ENCODE data around the gene MEST.
"Not testable (repeated sequence)": the region's sequence is repeated elsewhere in the genome, so short reads cannot be mapped to it uniquely, and the experiment has no call there.

Gene MEST

DNA sequence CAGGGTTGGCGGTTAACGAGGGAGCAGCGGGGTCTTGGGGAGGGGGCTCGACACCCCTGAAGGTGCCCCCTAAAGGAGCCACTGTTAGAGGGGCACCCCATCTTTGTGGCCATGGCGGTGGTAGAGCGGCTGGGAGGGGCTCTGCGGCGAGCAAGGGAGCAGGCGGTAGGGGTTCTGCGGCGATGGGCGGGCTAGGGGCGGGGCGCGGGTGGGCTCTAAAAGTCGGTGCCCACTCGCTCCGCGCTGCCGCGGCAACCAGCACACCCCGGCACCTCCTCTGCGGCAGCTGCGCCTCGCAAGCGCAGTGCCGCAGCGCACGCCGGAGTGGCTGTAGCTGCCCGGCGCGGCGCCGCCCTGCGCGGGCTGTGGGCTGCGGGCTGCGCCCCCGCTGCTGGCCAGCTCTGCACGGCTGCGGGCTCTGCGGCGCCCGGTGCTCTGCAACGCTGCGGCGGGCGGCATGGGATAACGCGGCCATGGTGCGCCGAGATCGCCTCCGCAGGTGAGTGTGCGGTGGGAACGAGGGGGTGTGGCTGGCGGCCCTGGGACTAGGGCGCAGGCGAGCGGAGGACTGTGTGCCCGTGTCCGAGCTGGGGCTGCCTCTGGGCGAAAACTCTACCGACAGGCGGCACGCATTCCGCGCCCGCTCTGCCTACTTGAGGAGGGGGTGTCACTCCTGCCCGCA is at the start of gene MEST:
TSS of gene MEST (plus strand) at position 245 of the 682 bp plus-strand sequence. CDS start at position 474, 229 bp downstream.
- Histone ChIP-seq H3K4me3 (peak within 1 kb of the TSS in 6 of 7 experiments; percentile 14 to 42 (median 27)), H3K27ac (no peak within 1 kb of the TSS)

- Histone ChIP-seq H3K27ac (no peak overlapping the region), H3K4me3 (no peak overlapping the region)
Observed at GRCh38 chr7:130442601-130443000, 49.3 kb upstream of the MEST start.

GRCh38 chr7:130444234-130444633 is 47.7 kb upstream of the MEST start:
- Histone ChIP-seq H3K27ac (no peak overlapping the region), H3K4me3 (no peak overlapping the region)

DNA sequence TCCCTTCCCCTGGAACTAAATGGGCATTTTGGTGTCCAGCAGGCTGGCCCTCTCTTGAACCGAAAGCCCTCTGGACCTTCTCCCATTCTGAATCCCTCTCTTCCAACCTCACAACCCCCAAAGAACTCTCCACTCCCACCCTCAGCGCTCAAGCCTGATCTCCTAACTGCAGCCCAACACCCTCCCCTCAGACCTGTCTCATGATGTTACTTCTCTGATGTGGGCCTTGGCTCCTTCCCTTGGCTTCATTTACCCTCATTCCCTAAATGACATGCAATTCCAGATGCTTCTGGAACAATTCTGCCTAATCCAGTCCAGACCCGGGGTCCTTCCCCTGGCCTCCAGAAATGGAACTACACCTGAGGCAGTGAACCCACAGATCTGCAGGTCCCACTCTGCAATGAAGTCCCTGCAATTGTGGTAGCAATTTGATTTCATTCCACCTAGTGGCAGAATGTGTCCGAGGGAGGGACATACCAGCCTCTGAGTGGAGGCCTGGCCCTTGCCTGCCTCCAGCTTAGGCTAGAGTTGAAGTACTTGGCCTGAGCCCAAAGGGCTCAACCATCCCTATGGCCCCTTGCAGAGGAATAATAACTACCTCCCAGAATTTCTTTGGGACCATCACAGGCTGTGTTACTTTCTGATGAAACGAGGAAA is 47.0 kb upstream of the MEST start:
- Histone ChIP-seq H3K27ac (no peak overlapping the region), H3K4me3 (no peak overlapping the region)

- Histone ChIP-seq H3K4me3 (no peak overlapping the region), H3K27ac (no peak overlapping the region)
Observed at GRCh38 chr7:130446259-130446658, 45.6 kb upstream of the MEST start.

- not testable (repeated sequence) for H3K4me3 ChIP-seq
Observed at GRCh38 chr7:130451344-130451743, 40.5 kb upstream of the MEST start.

GRCh38 chr7:130452951-130453350 is 38.9 kb upstream of the MEST start:
- Histone ChIP-seq H3K4me3 (no peak overlapping the region), H3K27ac (no peak overlapping the region)

More at GRCh38 chr7:130451344-130451743, 40.5 kb upstream of the MEST start:
- H3K27ac ChIP-seq, result not testable (repeated sequence)

DNA sequence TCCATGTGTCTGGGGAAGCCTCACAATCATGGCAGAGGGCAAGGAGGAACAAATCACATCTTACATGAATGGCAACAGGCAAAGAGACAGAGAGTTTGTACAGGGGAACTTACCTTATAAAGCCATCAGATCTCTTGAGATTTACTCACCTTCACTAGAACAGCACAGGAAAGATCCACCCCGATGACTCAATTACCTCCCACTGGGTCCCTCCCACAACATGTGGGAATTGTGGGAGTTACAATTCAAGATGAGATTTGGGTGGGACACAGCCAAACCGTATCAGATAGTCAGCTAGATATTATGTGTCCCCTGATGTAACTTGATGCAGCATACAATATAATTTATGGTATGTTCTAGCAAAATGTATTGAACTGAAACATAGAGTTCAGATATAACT is 36.9 kb upstream of the MEST start:
- no peak overlapping the region for H3K27ac ChIP-seq

GRCh38 chr7:130458257-130458656 is 33.6 kb upstream of the MEST start:
- no peak overlapping the region for H3K4me3 ChIP-seq

More for the DNA sequence above, 36.9 kb upstream of the MEST start:
- H3K4me3 ChIP-seq, result no peak overlapping the region

DNA sequence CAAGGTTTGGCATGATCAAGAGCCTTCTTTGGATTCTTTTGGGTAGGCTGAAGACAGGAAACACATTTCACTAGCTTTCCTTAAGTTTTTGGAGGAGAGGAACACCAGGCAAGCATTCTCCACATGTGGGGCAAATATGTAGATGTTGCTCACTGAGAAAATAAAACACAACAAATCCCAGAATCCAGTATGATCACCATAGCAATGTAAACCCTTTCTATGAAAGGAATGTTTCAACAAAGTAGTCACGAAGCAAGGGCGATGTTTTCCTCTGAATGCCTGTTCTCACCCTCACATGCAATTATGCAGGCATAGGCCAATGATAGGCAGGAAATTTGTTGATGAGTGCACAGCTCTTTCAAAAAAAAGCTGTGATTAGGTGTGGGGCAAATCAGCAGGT is 30.6 kb upstream of the MEST start:
- H3K27ac ChIP-seq, result no peak overlapping the region
- no peak overlapping the region for H3K4me3 ChIP-seq

More at GRCh38 chr7:130458257-130458656, 33.6 kb upstream of the MEST start:
- no peak overlapping the region for H3K27ac ChIP-seq

DNA sequence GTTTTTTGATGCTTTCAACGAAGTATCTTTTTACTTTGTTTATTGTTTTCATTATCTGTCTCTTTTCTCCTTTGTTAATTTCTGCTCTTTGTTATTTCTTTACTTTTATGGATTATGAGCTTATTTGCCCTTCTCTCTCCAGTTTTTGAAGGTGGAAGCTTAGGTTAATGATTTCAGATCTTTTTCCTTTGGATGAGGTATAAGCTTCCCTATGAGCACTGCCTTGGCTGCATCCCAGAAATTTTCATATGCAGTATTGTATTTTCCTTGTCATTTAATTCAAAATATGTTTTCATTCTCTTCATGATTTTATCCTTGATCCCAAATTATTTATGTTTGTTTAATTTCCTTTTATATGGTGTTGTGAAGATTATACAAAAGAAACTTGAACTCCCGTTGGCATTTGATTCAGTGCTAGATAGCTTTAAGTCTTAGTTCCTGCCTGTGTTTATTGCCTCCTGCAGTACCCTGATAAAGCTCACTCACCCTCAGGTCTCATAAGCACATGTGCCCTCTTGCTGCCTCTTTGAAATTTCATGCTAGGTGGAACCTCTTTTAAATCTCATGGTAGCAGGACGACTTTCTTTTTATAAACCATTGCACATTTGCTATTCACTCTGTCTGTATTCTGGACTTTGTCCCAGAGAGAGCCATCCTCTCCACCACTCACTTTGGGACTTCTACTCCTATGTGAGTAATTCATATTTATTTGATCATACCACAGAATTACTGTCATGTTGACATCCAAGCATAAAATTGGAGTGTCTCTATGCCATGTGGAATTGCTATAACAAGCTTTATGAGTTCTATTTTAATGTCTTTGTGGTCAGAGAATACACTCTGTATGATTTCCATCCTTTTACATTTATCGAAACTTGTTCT is 28.1 kb upstream of the MEST start:
- H3K4me3 ChIP-seq, result no peak overlapping the region
- H3K27ac ChIP-seq, result no peak overlapping the region

GRCh38 chr7:130468612-130469011 is 23.3 kb upstream of the MEST start:
- no peak overlapping the region for H3K4me3 ChIP-seq

GRCh38 chr7:130471974-130472373 is 19.9 kb upstream of the MEST start:
- H3K4me3 ChIP-seq, result no peak overlapping the region

More at GRCh38 chr7:130468612-130469011, 23.3 kb upstream of the MEST start:
- no peak overlapping the region for H3K27ac ChIP-seq

GRCh38 chr7:130473289-130473688 is 18.6 kb upstream of the MEST start:
- Histone ChIP-seq H3K27ac (no peak overlapping the region), H3K4me3 (no peak overlapping the region)

More at GRCh38 chr7:130471974-130472373, 19.9 kb upstream of the MEST start:
- H3K27ac ChIP-seq, result no peak overlapping the region

DNA sequence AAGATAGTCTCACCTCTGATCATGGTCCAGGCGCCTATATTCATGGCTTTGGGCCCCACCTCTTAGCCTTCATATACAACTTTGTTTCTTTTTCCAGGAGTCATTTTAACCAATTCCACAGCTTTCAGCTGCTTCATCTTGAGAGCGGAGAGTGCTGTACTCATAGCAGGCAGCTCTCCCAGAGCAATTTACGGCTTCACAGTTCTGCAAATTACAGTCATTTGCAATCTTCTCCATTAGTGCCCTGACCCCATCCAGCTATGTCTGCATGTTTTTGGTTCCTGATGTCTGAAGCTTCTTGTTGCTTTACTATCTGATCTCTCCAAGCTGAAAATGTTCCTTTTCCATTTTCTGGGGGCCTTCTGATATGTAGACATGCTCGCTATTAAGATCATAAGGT is 18.0 kb upstream of the MEST start:
- H3K27ac ChIP-seq, result peak overlapping the region in 1 of 21 experiments; percentile 42

DNA sequence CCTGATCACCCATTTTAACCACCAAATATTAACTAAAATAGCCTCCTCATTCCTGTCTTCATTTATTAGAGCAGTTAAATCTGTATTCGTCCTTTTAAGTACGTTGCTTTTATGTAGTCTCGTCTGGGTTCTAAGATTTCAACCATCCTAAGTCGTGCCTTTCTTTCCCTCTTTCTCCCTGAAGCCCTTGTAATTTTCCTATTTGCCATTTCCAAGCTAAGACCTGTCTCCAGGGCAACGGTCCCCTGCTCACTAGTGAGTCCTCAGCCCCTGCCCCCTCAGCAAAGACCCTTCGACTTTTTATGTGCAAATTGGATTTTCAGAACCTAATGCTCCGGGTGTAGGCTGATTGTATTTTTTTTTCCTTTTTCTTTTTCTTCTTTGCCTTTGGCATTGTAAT is 16.1 kb upstream of the MEST start:
- Histone ChIP-seq H3K27ac (no peak overlapping the region), H3K4me3 (no peak overlapping the region)

More for the DNA sequence above, 18.0 kb upstream of the MEST start:
- H3K4me3 ChIP-seq, result no peak overlapping the region

DNA sequence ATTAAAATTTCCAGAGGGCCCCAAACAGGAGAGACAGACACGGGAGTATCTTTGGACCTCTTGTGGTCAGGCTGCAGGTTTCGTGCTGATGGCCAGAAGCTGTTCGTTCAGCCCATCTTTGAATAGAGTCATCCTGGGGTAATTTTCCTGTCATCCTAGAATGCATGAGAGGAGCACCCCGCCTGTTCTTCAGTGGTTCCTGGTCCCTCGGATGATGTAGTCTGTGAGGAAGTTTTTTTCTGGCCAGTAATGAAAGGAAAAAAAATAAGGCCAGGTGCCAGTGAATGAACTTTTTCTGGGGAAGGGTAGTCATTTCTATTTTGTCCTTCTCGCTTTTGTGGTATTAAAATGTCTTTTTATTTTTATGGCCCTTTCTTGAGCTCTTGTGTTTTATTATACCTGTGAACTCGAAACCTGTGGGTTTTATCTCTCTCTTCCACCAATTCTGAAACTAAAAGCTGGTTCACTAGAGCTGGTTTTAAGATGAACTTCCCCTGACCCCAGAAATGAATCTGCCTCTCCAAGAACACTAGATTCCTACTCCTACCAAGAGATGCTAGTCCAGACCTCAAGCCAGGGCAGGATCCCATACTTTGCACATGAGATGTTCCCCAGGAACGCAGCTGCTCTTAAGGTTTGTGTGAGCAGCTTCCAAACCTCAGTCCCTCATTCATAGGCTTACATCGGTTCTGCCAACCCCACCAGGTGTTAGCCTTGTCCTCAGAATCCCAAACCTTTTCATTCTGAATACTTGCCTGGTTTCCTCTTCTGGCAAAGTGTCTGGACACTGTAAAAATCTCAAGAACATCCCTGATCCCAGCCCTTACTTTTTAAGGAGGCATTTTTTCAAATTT is 15.4 kb upstream of the MEST start:
- no peak overlapping the region for H3K27ac ChIP-seq
- H3K4me3 ChIP-seq, result no peak overlapping the region

- Histone ChIP-seq H3K4me3 (no peak overlapping the region), H3K27ac (no peak overlapping the region)
Observed at GRCh38 chr7:130478991-130479390, 12.9 kb upstream of the MEST start.

GRCh38 chr7:130479716-130480400 is 12.0 kb upstream of the MEST start:
- Histone ChIP-seq H3K27ac (no peak overlapping the region), H3K4me3 (no peak overlapping the region)
